Measurements from ENCODE around the gene SLC35F6.

The SLC35F6 gene, protein sequence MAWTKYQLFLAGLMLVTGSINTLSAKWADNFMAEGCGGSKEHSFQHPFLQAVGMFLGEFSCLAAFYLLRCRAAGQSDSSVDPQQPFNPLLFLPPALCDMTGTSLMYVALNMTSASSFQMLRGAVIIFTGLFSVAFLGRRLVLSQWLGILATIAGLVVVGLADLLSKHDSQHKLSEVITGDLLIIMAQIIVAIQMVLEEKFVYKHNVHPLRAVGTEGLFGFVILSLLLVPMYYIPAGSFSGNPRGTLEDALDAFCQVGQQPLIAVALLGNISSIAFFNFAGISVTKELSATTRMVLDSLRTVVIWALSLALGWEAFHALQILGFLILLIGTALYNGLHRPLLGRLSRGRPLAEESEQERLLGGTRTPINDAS
- total RNA-seq = 19.6 to 30.4 (median 19.9) reads per million in 3 experiments

DNA sequence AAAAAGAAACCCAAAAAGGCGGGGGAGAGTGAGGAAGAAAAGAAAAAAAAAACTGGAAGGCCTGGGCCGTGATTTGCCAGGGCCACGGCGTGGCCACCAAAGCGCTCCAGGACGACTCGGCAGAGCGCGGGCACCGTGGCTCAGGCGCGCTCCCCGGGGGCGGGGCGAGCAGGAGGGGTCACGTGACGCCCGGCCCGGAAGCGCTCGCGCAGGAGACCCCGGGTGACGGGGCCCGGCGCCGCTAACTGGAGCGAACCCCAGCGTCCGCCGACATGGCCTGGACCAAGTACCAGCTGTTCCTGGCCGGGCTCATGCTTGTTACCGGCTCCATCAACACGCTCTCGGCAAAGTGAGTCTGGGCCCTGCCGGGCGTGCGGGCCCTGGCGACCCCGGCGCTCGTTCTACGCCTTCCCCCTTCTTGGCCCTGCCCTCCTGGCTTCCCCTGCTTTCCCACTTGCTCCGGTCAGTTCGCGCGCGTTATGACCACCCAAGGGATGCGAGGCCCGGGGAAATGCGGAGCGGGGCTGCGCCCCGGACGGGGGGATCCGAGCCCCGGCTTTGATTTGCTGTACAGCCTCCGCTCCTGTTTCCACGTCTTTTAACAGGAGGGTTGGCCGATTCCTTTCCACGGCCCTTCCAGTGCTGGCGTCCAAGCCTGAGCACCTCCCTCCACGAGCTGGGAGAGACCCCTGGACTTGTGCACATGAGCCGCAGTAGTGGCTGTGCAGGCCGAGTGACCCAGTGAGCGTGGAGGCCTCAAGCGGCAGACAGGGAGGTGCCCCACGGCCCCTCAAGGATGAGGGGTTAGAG is at the start of gene SLC35F6:
Gene SLC35F6 (plus strand): TSS at position 207 of the 810 bp plus-strand sequence. CDS start 66 bp downstream, at position 273.
- DNase-seq = peak; percentile 79

DNA sequence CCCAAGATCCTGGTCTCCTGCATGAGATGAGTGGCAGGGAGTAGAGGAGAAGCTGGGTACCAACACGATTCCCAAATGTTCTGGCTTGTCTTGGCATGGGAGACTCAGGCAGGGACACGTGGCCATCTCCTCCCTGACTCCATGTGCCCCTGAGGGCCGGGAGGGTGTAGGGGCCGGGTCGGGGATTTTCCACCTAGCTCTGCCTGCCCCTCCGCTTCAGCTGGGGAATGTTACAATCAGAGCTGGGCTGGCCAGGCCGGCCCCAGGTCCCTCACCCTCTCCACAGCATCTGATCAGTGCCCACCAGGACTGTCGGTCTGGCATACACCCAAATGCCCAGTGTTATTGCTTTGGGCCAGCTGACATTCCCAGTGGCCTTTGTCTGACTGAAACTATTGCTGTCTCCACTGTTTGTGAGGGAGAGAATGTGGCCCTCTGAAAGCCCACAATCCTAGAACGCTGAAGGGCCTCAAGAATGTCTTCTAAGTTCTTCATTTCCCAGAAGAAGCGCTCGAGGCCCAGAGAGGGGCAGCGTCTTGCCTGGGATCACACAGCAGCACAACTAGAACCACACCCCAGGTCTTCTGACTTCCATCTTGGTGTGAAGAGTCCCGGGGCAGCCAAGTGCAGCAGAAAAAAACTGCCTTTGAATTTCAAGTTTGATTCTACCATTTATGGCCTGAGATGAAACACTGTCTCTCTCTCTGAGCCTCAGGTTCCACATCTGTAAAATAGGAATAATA is 48.4 kb upstream of the SLC35F6 start:
- no peak for DNase-seq

DNA sequence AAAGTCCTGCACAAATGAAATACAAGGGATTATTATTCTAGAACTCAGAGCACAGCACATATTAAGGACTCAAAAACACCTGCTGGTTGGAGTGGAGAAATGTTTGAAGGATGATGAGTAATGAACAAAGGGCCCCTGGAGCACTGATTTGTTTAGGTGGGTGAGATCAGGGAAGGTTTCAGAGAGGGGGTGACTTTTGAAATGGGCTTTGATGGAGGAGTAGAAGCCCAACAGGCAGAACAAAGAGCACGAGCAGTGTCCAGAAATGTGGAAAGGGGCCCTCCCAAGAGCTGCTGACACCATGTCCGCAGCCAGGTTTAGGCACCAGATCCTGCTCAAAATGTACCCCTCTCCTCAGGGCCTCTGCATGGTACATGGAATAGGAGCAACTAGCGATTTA is 47.7 kb upstream of the SLC35F6 start:
- DNase-seq = no peak

DNA sequence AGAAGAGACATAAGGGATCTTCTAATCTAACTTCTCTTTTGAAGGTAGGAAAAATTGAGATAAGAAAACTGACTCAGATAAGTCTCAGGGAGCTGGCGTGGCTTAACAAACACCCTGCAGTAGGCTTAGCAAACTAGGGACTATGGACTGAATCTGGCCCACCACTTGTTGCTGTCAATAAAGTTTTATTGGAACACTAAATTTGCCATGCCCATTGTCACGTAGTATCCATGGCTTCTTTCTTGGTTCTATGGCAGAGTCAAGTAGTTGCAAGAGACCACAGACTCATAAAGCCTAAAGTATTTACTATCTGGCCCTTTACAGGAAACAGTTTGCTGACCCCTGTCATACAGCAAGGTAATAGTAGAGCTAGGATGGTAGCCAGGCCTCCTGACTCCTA is 47.3 kb upstream of the SLC35F6 start:
- DNase-seq = no peak

DNA sequence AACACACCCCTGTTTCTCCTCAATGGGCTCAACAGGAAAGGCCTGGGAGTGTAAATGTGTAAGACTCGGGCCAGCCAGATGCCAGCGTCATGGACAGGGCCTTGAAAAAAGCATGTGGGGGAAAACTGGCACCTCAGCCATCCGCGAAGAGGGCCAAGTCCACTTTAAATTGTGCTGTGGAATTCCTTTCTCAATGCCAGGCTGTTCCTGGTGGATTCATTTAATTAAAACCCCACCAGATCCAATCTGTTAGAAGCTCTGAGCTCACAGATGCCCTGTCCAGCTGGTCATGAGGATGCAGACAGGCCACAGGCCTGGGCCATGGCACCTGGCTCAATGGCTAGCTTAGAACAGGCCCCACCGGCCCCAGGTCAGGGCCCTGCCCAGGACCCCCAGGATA is 46.7 kb upstream of the SLC35F6 start:
- no peak for DNase-seq

DNA sequence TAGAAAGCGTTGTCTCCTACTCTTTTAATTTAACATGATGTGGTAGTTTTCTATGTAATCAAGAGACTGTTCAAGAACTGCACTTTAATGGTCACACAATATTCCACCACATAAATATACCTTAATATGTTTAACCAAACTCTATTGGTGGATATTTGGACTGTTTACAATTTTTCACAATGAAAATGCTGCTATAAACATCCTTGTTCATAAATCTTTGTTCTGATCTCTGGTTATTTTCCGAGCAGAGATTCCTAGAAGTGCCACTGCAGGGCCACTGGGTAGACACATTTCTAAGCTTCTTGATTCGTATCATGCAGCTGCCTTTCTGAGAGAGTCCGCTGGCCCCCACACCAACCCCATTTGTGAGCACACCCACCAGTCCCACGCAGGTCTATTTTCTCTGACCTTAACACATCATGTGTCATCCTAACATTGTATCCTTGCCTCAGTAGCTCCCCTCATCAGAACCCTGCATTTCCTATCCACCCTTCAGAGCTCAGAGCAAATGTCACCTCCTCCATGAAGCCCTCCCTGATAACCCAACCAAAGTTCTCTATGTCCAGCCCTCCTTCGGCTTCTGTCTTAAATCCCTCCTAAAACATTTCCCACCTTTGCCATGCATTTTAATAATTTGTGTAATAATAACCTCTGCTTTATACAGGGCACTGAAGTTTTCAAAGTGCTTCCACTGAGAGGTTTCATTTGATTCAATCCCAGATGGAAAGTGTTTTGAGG is 45.0 kb upstream of the SLC35F6 start:
- DNase-seq = no peak

DNA sequence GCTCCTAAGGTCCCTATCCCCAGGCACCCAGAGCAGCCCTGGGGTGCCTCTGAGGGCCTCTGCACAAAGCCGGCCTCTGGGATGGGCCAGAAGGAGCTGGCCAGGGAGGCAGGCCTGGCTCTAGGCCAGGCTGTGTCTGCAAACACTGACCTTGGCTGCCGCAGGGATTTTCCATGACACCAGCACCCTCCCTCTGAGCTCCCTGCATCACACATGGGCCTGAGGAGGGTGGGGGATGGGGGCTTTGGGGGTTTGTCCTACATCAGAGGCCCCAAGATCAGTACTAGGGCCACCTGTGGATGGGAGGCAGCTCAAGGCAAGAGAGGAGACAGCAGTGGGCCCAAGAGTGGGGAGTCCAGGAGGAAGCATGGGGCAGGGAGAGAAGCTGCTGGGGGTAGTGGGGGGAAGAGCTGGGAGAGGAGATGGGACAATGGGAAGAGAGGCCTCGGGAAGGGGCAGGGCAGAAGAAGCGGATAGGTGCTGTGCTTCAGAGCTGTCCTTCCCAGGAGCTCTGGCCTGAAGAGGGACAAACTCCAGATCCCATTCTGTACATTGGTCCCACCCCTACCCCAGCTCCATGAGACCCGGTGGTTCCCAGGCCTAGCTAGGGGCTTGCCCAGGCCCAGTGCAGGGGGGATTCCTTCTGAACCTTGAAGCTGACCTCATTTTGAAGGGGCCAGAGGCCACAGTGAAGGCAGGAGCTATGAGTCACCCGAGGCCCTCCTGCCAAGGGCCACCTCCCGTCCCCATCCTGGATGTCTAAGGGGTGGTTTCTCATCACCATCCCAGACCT is 43.6 kb upstream of the SLC35F6 start:
- no peak for DNase-seq

DNA sequence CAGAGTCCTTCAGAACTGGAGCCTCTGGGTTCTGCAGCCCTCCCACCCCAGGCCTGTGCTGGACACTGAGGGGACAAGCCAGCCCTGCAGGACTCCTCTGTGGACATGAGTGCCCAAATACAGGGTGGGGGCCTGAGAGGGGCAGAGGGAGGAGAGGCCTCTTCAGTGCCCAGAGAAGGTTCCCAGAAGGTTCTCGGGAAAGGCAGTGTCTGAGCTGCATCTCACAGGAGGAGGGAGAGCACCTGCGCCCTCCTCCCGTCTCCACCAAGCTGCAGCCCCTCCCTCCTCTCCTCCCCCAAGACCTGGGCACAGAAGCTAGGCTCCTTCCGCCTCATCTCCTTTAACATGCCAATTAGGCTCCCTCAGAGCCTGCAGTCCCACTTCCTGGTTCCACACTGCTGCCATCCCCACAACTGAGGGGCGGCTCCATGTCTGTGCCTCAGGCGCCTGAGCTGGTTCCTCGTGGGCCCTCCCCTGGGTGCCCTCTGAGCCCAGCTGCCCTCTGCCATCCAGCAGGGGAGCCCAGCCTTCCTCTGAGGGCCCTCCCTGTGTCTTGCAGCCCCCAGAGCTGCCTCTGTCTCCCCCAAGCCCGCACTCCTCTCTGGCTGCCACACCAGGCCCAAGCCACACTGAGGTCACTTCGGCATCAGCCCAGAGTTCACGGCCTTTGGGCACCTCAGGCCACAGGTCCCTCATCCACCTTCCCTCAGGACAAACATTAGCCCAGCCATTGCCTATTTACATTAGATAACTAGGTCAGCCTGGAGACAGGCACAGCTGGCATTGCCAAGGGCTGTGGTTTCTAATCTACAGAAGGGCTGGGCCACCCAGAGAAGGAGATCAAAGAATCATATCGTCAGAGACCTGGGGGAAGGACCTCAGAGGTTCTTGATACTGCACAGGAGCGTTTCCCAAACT is 42.7 kb upstream of the SLC35F6 start:
- no peak for DNase-seq

DNA sequence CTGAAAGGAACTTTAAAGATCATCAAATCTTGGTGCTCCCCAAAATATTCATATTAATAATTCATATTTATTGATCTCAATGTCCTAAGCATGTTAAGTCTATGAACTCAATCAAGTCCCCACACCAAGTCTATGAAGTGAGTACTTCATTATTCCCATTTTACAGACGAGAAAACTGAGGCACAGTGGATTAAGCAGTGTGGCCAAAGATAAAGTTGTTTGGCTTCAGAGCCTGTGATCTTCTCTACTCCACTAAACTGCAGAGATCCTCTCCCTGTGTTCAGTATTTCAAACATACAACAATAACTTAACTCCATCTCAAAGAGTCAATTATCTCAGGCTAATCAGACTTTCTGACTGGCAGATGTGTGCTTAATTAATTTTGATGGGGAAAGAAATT is 41.8 kb upstream of the SLC35F6 start:
- no peak for DNase-seq

DNA sequence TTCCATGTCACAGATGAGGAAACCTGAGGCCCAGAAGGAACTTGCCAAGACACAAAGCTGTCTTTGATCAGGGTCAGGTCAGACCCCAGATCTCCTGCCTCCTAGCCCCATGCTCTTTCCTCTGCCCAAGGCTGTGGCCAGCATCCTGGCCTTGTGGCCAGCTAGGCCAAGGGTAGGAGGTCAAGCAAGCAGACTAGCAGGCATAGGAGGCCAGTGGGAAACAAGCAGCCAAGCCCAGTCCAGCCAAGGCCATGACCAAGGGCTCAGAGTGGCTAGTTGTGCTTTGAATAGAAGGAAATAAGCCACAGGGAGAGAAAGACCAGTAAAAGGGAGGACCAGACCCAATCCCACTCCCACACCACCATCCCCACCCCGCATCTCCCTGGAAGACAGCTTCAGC is 41.2 kb upstream of the SLC35F6 start:
- no peak for DNase-seq

DNA sequence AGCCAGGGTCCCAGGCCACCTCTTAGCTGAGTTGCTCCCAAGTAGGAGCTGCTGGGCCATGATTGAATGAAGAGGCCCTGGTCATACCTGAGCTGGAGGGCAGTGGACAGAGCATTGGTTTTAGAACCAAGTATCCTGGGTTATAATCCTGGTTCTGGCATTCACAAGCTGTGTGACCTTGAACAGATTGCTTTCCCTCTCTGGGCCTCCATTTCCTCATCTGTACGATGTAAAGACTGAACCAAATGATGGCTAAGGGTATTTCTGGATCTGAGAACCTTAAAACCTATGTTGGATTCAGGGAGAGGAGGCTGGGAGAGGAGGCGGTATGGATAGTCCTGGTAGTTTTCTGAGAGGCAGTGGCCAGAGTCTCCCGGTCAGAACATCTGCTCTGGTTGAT is 40.6 kb upstream of the SLC35F6 start:
- no peak for DNase-seq

DNA sequence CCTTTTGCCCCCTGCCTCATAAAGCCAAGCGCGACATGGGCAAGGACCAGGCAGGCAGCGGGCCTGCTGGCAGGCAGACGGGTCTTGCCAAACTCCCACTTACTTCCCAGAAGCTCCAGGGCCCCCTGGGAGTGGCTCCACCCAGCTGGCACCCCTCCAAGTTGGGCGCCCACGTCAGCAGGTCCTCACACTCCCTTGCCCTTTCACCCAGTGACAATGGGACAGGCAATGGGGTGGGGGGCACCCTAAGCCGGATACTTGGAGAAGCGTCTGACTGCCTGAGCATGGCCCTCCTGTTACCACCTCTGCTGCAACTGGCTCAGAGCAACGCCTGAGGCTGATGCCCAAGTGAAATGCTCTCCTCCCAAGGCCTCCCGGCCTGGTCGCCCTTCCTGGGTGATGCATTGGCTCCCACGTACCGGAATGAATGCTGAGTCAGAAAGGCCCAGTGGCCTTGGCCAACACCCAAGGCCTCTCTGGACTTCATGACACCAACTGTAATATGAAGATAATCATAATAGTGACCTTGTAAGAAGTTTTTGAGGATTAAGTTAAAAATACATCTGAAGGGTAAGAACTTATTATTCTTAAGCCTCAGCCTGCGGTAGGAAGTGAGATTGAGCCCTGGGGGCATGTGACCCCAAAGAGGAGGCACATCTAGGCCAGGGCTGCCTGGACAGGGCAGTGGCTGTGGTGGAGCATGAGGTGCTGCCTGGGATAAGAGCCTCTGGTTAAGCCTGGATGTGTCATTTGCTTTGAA is 39.9 kb upstream of the SLC35F6 start:
- DNase-seq = no peak

DNA sequence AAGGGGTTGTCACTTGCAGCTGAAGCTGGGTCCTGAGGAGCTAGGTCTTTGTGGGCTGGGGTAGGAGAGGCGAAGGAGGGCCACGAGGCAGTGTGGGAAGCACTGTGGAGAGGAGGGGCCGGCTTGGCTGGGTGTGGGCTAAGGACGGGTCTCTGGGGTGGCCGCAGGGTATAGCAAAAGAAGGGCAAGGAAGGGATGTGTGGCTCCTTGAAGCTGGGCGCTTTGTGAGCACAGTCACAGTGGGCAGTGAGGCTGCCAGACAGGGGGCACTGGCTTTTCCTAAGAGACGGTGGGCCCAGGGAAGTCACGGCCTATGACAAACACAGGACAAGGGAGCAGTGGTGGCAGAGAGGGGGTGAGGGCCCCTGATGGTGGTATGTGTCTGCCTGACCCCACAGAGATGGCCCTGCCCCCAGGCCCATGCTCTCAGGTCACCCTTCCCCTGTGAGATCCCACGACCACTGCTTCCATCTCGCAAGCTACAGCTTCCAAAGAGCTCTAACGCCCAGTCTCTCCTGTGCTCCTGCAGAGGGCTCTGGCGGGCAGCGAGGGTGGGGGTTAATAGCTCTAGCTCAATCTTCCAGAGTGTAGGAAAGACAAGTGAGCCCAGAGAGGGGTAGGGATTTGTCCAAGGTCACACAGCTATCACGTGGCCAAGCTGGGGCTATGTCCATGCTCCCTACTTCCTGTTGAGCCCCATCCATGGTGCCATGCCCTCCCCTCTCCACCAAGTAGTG is 39.1 kb upstream of the SLC35F6 start:
- DNase-seq = no peak

DNA sequence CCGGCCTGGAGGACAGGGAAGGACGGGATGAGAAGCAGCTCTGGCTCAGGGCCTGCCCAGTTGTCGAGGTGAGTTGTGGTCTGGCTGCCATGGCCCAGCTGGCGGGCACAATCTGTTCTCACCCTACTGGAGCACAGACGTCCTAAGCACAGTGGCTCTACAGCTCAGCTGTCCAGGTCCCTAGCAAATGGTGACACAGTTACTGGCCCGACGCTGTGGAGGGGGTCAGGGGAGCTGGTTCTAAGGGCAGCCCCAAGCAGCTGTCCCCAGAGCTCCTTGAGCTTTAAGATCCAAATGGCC is 38.6 kb upstream of the SLC35F6 start:
- no peak for DNase-seq

DNA sequence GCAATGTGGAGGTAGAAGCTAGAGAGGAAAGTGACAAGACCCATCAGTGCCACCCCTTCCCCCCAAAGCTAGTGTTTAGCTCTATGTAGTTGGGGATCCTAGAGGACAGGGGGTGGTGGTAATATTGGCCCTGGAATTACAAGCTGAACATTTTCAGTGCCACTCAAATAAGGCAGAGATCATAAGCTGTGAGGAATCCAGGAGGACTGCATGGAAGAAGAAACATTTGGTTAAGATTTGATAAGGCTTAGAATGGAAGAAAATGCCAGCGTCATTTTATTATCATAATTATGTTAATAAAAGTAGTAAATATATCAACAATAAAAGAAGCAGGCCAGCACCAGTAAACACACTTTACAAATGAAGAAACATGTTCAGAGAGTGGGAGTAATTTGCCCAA is 37.9 kb upstream of the SLC35F6 start:
- no peak for DNase-seq

DNA sequence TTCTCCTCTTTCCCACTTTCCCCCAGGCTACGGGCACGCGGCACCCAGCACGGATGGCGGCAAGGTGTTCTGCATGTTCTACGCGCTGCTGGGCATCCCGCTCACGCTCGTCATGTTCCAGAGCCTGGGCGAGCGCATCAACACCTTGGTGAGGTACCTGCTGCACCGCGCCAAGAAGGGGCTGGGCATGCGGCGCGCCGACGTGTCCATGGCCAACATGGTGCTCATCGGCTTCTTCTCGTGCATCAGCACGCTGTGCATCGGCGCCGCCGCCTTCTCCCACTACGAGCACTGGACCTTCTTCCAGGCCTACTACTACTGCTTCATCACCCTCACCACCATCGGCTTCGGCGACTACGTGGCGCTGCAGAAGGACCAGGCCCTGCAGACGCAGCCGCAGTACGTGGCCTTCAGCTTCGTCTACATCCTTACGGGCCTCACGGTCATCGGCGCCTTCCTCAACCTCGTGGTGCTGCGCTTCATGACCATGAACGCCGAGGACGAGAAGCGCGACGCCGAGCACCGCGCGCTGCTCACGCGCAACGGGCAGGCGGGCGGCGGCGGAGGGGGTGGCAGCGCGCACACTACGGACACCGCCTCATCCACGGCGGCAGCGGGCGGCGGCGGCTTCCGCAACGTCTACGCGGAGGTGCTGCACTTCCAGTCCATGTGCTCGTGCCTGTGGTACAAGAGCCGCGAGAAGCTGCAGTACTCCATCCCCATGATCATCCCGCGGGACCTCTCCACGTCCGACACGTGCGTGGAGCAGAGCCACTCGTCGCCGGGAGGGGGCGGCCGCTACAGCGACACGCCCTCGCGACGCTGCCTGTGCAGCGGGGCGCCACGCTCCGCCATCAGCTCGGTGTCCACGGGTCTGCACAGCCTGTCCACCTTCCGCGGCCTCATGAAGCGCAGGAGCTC is 36.2 kb upstream of the SLC35F6 start:
- no peak for DNase-seq

DNA sequence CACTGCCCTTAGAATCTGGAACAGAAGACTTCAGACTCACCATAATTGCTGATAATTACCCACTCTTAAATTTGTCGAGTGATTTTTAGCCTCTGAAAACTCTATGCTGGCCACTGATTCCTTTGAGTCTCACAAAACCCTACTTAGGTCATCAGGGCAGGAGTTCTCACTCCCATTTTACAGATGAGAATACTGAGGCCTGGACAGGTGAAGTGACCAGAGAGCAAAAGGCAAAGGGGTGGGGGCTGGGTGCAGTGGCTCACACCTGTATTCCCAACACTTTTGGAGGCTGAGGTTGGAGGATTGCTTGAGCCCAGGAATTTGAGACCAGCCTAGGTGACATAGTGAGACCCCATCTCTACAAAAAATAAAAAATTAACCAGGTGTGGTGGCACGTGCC is 34.8 kb upstream of the SLC35F6 start:
- no peak for DNase-seq
